HG03469 (cell line): ENCODE measurements around the gene ZFYVE9.
A peak's percentile ranks its signal among the peaks of the same experiment; 100 is the strongest.
"Not testable (repeated sequence)": the region's sequence is repeated elsewhere in the genome, so short reads cannot be mapped to it uniquely, and the experiment has no call there.

ENCODE experiments used
- ATAC-seq: cut with Tn5 transposase; IDR thresholded peaks from one replicate; pipeline ENCODE4 v1.9.1; 2021; ENCODE audit warnings: mild to moderate bottlenecking, moderate library complexity, moderate number of reproducible peaks; ENCODE audit not compliant: unreplicated experiment

The ZFYVE9 gene

DNA sequence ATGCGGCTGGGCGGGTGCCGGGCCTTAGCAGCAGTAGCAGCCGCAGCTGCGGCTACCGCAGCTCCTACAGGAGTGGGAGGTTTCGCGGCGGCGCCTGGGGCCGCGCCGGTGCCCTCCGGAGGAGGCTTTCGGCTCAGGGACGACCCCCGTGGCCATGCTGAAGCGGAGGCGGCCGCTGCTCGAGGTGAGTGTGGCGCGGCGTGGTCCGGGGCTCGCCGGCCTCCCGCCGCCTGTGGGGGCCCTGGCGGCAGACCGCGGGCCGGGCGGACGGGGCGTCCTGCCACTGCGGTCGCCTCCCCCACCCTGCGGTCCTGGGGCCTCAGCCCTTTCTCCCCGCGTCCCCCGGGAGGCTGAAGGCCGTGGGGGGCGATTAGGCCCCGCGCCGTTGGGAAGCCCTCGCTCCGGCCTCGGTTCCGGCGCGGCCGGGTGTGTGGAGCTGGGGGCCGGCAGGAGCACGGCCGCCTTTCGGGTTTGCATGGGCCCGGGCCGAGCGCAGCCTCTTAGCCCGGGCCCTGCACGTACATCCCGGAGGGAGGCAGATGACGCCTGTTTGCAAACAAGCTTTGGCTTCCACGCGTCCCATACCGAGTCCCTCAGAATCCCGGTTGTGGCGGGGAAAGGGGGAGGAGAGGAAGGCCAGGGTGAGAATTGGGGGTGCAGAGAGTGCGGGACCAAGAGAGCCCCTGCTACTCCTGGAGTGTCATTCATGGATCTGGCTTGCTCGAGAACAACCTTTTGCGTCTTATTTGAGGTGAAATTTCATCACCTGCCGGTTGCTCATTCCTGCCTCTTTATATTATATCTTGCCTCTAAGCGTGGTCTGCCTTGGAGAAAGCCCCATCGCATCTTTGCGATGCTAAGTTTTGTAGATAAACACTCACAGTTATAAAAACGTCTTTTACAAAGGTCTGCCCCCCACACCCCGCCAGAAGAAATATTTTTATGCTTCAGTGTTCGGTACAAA is 613 bp downstream of the ZFYVE9 start:
- peak; percentile 23 for ATAC-seq

DNA sequence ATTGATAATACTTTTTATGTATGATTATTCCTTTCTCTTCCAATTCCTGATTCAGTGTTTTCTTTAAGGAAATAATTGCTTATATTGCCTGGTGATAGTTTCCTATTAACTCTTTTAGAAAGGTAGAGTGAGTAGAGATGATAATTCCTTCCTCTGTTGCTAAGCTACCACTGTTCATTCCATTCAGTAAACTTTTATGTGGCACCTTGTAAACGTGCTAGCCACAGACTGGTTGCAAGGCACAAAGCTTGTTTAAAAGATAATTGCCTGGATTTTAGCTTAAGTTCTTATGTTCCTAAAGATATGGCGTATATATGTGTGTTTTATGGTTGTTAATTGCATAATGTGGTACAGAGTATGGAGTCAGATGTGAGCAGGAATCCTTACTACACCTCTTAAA is 3.2 kb downstream of the ZFYVE9 start:
- ATAC-seq, result no peak

DNA sequence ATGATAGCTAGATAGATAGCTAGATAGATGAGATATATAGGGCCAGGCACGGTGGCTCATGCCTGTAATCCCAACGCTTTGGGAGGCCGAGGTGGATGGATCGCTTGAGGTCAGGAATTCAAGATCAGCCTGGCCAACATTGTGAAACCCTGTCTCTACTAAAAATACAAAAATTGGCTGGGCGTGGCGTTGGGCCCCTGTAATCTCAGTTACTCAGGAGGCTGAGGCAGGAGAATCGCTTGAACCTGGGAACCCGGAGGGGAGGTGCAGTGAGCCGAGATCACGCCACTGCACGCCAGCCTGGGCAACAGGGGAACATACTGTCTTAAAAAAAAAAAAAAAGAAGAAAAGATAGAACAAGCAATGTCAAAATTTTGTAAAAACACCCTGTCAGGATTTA is 8.6 kb downstream of the ZFYVE9 start:
- ATAC-seq, result not testable (repeated sequence)

DNA sequence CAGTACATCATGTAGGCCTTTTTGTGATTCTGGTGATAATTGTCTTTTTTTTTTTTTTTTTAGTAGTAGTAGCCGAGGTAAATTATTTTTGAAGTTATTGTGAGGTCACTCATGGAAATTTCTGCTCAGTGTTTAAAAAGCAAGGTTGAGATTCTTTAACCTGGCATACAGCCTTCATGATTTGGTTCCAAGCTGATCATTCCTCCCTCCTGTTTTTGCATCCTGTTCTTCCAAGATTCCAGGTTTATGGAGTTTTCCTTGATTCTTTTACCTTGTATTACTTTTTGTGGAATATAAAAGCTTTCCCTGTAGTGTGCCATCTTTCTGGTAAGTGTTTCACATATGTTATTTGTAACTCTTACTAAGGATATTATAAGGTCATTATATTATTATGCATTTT is 9.1 kb downstream of the ZFYVE9 start:
- no peak for ATAC-seq

DNA sequence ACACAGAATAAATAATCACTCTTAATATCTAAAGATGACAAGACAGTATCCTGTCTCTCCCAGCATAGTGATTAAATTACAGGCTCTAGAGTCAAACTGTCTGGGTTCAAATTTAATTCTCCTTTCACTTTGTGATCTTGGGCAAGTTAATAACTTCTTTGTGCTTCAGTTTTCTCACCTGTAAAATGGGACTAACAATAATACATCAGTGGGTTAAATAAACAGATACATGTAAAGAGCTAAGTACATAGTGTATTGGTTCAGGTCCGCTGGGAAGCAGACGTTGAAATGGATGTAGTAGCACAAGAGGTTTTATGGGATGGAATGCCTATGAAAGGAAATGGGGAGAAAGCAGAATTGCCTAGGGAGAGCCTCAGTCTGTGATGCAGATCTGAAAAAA is 10.7 kb downstream of the ZFYVE9 start:
- no peak for ATAC-seq

DNA sequence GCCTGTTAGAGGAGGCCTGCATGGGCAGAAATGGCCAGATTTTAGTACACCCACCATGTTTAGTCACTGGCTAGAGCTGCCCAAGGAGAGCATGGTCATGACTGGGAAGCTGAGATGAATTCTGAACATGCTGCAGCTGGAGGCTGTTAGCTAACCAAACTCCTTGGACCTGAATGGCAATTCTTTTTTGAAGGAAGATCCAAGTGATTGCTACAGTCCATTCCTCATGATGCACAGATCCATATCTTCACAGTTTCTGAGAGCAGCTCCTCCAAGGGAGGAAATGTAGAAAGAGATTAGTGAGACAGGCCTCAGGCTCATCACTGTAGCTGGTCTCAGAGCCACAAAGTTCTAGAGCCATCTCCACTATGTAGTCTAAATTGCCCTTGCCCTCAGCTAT is 11.1 kb downstream of the ZFYVE9 start:
- ATAC-seq, result no peak

DNA sequence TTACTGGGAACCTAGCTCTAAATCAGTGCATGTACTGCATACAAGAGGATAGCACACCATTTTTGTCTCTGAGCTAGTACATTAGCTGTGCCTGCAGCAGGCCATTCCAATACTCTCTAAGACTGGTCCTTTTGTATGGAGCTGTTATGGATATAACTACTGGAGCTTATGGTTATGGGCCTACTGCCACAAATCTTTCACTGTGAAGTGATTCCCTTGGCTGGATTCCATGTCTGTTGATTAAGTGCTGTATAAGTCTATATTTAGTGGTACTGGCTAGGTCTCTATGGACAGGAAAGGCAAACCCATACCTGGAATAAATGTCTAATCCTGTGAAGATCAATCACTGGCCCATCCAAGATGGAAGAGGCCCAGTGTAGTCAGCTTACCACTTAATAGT is 12.0 kb downstream of the ZFYVE9 start:
- no peak for ATAC-seq

DNA sequence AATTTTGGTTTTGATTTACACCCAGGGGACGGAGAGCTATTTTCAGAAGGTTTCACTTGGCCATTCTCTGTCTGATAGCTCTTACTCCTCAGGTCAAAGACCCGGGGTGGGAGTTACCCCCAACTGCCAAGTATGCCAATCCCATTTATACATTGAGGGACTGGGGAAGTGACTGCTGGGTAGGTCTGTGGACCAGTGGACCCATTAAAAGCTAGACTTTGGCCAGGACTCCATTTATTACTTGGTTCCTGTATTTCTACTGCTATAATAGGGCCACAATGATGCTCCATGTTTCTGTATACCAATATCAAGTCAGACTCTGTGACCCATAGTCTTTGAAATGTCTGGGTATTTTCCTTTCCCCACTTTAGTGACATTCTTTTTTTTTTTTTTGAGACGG is 14.6 kb downstream of the ZFYVE9 start:
- no peak for ATAC-seq

DNA sequence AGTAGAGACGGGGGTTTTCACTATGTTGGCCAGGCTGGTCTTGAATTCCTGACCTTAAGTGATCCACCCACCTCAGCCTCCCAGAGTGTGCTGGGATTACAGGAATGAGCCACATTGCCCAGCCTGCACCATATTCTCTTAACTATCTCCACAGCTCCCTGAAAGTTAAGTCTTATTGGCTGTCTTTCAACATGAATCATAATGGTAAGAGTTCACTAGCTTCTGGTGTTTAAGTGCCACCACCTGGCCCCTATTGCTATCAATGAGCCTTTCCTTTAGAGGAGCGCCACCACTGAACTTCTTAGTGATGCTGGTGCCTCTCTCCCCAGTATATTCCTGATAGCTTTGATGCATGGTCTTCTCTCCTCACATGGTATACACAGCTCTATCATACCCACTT is 15.7 kb downstream of the ZFYVE9 start:
- no peak for ATAC-seq

DNA sequence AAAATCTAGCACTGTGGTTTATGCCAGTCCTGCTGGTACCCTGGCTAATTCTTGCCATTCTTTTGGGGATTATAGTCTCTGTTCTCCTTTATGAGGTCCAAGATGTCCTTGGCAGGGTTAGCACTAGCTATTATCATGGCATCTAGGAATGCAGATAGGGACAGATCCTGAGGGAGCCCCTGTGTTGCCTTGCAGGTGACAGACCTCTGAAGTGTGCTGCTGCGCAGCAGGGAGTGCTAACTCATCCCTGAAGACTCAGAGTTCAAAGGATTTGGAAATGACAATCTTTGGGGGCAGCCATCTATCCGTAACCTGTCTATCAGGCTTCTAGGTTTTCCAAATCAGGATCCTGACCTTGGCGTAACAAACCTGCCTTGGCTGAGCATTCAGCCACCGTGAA is 16.3 kb downstream of the ZFYVE9 start:
- no peak for ATAC-seq

DNA sequence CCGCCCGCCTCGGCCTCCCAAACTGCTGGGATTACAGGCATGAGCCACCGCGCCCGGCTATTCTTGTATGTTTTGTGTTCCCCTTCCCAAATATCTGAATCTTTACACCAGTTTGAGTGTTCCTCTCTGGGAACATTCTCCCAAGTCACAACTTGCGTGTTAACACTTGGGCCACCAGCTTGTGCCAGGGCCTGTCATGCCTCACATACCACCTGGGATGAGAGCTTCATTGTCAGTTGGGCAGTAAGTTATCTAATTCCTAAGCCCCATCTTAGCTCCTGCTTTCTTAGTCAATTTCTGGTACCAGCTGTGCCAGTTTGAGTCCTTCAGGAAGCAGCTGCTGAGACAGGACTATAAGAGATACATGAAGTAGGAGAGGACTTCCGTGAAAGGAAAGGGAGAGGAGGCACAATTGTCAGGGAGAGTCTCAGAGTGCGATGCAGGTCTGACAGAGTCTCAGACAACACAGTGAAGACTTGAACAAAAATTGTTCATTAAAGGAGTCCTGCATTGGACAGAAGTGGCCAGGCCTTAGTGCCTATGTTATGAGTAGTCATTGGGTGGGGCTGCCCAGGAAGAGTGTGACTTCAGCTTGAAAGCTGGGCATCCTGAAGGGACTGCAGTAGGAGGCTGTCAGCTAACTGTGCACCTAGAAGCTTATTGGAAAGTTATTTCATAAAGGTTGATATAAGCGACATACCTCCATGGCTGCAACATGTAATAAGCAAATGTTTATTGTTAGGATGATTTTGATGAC is 17.3 kb downstream of the ZFYVE9 start:
- ATAC-seq, result no peak

DNA sequence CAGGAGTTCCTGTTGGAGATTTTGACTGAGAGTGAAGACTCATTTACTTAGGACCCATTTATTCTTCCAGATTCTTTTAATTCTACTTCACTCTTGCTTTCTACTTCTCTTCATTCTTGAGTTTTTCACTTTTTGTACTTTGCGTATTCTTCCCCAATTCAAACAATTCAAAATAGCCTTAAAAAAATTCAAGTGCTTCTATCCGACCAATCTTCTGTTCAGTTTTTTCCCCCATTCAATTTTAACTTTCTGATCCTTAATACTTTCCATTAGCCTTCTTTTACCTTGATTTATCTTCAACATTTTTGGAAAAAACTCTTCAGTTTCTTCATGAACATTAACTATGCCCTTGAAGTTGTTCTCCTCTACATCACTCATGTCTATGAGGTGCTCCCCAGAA is 21.1 kb downstream of the ZFYVE9 start:
- ATAC-seq, result no peak

DNA sequence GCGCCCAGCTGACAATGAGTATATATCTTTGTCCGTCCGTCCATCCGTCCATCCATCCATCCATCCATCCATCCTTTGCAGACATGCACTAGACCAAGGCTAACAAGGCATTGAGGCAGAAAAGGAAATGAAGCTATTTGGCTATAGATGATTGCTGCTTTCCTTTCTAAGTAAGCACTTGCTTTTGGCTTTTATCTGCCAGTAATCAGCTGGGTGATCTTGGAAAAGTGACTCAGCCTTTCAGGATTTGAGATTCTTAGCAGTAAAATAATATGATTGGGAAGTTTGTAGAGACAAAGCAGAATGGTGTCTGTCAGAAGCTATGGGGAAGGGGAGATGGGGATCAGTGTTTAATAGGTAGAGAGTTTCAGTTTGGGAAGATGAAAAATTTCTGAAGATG is 22.7 kb downstream of the ZFYVE9 start:
- no peak for ATAC-seq

DNA sequence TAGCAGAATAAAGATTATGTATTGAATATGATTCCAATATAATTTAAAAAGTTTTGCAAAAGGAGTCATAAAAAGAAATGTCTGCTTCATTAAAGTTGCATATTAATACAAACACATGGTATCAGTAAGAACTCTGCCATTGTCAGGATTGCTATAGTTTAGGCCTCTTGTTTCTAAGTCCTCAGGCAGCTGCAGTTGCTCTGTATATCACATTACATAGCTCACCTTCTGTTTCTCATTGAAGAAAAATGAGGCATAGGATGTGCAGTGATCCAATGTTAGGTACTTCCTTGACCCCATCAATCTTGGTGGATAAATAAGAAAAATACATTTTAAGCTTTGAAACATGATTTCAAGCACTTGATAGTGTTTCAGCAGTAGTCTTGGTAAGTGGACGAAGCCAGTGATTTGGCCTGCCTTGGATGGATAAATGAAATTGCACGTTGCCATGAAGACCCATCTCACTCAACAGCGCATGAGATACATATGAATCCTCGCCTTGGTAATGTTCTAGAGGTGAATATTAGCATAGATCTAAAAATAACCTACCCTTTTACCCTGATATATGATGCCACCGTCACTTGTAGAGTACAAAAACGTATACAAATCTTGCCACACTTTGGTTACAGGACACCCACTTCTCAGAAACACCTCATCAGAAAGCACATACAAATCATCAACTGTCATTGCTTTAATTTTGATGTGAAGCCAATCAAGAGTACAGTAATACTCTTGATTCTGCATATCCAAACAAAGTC is 25.3 kb downstream of the ZFYVE9 start:
- ATAC-seq, result no peak

DNA sequence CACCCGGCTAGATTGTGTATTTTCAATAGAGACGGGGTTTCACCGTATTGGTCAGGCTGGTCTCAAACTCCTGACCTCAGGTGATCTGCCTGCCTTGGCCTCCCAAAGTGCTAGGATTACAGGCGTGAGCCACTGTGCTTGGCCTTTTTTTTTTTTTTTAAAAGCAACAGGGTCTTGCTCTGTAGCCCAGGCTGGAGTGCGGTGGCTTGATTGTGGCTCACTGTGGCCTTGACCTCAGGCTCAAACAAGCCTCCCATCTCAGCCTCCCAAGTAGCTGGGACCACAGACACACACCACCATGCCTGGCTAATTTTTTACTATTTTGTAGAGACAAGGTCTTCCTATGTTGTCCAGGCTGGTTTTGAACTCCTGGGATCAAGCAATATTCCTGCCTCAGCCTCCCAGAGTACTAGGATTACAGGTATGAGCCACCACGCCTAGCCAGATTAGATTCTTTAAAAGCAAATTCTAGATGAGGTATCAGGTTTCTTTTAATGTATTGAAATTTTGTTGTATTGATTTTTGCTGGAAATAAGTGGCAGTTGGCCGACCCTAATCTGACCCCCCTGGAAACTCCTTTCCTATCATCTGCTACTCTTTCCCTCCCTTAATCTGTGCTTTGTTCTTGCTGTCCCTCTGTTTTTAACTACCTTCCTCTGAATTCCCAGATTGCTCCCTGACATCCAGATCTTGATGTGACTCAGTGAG is 26.6 kb downstream of the ZFYVE9 start:
- ATAC-seq, result no peak

DNA sequence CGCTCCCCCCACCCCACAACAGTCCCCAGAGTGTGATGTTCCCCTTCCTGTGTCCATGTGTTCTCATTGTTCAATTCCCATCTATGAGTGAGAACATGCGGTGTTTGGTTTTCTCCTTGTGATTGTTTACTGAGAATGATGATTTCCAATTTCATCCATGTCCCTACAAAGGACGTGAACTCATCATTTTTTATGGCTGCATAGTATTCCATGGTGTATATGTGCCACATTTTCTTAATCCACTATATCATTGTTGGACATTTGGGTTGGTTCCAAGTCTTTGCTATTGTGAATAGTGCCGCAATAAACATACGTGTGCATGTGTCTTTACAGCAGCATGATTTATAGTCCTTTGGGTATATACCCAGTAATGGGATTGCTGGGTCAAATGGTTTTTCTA is 29.3 kb downstream of the ZFYVE9 start:
- ATAC-seq, result not testable (repeated sequence)

DNA sequence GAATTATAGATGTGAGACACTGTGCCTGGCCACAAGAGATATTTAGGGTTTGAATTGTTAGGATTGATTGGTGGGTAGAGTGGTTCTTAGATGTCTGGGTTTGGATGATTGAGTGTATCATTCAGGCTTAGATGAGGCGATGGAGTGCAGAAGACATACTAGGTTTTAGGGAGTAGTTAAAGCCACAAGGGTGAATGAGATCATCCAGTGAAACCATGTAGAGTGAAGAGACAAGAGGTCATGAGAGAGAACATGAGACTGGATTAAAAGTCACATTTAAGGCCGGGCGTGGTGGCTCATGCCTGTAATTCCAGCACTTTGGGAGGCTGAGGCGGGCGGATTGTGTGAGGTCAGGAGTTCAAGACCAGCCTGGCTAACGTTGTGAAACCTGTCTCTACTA is 37.2 kb downstream of the ZFYVE9 start:
- no peak for ATAC-seq

DNA sequence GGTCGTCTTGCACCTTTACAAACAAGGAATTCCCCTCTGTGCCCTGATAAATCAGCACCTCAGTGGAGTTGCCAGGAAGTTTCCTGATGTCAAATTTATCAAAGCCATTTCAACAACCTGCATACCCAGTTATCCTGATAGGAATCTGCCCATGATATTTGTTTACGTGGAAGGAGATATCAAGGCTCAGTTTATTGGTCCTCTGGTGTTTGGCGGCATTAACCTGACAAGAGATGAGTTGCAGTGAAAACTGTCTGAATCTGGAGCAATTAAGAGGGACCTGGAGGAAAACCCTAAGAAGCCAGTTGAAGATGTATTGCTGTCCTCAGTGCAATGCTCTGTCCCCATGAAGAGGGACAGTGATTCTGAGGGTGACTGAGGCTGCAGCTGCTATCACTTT is 38.3 kb downstream of the ZFYVE9 start:
- ATAC-seq, result no peak

DNA sequence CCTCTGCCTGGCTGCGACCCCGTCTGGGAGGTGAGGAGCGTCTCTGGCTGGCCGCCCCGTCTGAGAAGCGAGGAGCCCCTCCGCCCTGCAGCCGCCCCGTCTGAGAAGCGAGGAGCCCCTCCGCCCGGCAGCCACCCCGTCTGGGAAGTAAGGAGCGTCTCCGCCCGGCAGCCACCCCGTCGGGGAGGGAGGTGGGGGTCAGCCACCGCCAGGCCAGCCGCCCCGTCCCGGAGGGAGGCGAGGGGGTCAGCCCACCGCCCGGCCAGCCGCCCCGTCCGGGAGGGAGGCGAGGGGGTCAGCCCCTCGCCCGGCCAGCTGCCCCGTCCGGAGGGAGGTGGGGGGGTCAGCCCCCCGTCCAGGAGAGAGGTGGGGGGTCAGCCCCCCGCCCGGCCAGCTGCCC is 39.9 kb downstream of the ZFYVE9 start:
- ATAC-seq, result not testable (repeated sequence)

DNA sequence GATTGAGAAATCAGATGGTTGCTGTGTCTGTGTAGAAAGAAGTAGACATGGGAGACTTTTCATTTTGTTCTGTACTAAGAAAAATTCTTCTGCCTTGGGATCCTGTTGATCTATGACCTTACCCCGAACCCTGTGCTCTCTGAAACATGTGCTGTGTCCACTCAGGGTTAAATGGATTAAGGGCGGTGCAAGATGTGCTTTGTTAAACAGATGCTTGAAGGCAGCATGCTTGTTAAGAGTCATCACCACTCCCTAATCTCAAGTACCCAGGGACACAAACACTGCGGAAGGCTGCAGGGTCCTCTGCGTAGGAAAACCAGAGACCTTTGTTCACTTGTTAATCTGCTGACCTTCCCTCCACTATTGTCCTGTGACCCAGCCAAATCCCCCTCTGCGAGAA is 40.4 kb downstream of the ZFYVE9 start:
- ATAC-seq, result not testable (repeated sequence)
